SJCRH30 (cell line): Measurements from ENCODE around the gene TMPRSS3. TPM values are rescaled to one million over a fixed set of nuclear protein-coding genes. Genes with fewer than 3 reads are reported as not detected.

Source experiments
- DNase-seq, 2 experiments: peaks; one replicate each; pipeline ENCODE4 v3.0.0-alpha.2; 2015 to 2020
- H3K27ac ChIP-seq: fragments of 250-450 bp; sonication (Bioruptor Pico); 2 replicates; pipeline ENCODE4 v1.5.1; 2020; ENCODE audit warnings: mild to moderate bottlenecking, moderate library complexity
- H3K27me3 ChIP-seq: fragments of 250-450 bp; sonication (Bioruptor Pico); 2 replicates; pipeline ENCODE4 v1.5.1; 2020; ENCODE audit warnings: mild to moderate bottlenecking, moderate library complexity
- H3K36me3 ChIP-seq: fragments of 250-450 bp; sonication (Bioruptor Pico); 2 replicates; pipeline ENCODE4 v1.5.1; 2020; ENCODE audit warnings: mild to moderate bottlenecking, moderate library complexity
- H3K4me1 ChIP-seq: fragments of 250-450 bp; sonication (Bioruptor Pico); 2 replicates; pipeline ENCODE4 v1.5.1; 2020; ENCODE audit warnings: mild to moderate bottlenecking, moderate library complexity
- H3K4me3 ChIP-seq: fragments of 250-450 bp; sonication (Bioruptor Pico); 2 replicates; pipeline ENCODE4 v1.5.1; 2020; ENCODE audit warnings: mild to moderate bottlenecking, moderate library complexity
- H3K9me3 ChIP-seq: fragments of 250-450 bp; sonication (Bioruptor Pico); replicated peaks from 2 replicates; pipeline ENCODE4 v1.5.1; 2020; ENCODE audit warnings: mild to moderate bottlenecking, moderate library complexity
- total RNA-seq: library from RNA; depleted of rRNA; stranded (reverse); fragments of >200 nt; shearing (Covaris generic); gene quantifications from 2 replicates; pipeline ENCODE4 v1.2.3, GENCODE V29; 2014

TMPRSS3 gene
- total RNA-seq, 1 experiment from 2014 or later = not detected

DNA sequence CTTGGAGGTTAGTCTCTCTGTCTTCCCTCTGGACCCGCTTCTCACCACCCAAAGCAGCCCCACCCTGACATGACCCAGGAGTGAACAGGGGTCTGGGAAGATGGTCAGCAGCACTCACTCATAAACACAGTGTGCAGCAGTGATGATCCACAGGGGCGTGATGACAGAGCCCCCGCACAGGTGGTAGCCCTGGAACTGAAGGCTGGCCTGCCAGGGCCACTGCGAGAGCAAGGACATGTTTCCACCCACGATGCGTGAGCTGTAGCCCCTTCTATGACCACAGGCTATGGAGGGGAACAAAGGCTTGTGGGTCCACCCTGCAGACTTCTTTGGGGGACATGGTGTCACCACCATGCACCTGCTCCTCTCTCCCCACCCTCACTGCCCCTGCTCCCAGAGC, 12.9 kb downstream of the TMPRSS3 start:
- no peaks in the 10 kb centered on the region for H3K9me3 ChIP-seq
- no peaks in the 10 kb centered on the region for H3K27me3 ChIP-seq
- no peak overlapping the region for H3K4me3 ChIP-seq
- no peak for DNase-seq
- no peak overlapping the region for H3K27ac ChIP-seq
- H3K36me3 ChIP-seq = no peaks in the 10 kb centered on the region
- no peaks in the 10 kb centered on the region for H3K4me1 ChIP-seq

DNA sequence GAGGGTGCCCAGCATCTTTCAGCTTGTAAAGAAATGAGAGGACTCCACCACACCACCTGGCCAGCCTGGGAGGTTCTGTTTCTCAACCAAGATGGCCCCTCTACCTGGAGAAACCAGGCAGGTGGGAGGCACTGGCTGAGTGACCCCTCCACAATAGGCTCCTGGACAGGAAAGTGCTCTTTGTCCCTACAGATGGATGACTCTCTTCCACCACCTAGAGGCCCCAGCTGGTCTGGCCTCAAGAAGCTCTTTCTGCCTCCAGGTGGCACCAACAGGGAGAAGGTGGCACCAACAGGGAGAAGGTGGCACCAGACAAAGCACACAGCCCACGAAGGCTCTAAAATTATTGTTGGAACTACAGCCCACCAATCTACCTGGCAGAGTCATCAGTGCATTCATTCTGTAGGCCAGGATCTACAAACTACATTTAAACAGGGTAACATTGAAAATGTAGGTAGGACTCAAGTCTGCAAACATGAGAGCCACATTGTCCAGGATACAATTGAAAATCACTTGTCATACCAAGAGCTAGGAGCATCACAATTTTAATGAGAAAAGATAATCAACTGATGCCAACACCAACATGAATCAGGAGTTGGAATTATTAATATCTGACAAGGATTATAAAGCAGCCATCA, 14.4 kb downstream of the TMPRSS3 start:
- Histone ChIP-seq H3K4me3 (no peak overlapping the region), H3K27ac (no peak overlapping the region), H3K27me3 (no peaks in the 10 kb centered on the region), H3K4me1 (no peaks in the 10 kb centered on the region), H3K36me3 (no peaks in the 10 kb centered on the region), H3K9me3 (no peaks in the 10 kb centered on the region)
- DNase-seq = peak; percentile 13 to 45

DNA sequence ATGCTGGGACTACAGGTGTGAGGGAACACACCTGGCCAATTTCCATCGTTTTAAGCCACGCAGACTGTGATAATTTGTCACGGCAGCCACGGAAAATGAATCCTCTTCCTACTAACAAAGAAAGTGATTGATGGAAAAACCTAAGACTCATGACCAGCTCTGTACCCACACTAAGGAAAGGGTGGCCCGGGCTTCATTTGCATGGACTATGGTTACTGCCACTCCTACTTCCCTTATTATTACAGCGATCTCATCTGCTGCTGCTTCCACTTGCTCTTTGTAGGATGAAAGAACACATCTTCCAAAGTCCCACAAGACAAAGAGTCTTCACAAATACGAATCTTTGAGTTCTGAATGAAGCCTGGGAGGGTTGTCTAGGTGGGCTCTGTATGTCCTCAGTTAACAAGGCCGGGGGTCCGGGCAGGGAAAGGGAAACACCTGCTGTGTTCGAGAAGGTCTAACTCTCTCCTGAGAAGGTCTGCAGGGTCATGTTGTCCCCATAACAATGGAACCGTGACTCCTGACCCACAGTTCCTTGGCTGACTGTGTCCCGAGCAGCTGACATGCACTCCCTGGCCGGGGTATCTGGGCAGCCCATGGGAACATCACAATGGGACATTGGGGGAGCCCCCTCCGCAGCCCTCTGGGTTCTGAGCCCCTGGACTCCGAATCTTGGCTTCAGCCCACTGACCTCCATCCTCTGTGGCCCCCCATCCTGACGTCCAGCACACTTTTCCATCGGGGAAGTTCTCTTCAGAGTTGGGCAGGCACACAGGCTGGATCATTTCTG, 16.2 kb downstream of the TMPRSS3 start:
- Histone ChIP-seq H3K4me3 (no peak overlapping the region), H3K9me3 (no peaks in the 10 kb centered on the region), H3K27ac (no peak overlapping the region), H3K36me3 (no peaks in the 10 kb centered on the region), H3K27me3 (no peaks in the 10 kb centered on the region), H3K4me1 (no peaks in the 10 kb centered on the region)
- DNase-seq = no peak

DNA sequence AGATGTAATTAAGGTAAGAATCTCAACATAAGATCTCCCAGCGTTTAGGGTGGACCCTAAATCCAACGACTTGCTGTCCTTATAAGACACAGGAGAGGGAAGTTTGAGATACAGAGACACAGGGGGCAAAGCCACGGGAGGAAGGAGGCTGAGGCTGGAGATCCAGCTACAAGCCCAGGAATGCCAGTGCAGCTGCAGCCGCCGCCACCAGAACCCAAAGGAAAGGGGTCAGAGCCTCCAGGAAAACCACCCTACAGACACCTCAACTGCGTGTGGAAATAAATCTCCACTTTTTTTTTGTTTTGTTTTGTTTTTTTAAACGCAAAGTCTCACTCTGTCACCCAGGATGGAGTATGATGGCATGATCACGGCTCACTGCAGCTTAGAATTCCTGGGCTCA, 17.4 kb downstream of the TMPRSS3 start:
- no peak overlapping the region for H3K27ac ChIP-seq
- H3K4me3 ChIP-seq = no peak overlapping the region
- no peaks in the 10 kb centered on the region for H3K36me3 ChIP-seq
- DNase-seq = no peak
- no peaks in the 10 kb centered on the region for H3K27me3 ChIP-seq
- no peaks in the 10 kb centered on the region for H3K4me1 ChIP-seq
- H3K9me3 ChIP-seq = no peaks in the 10 kb centered on the region

DNA sequence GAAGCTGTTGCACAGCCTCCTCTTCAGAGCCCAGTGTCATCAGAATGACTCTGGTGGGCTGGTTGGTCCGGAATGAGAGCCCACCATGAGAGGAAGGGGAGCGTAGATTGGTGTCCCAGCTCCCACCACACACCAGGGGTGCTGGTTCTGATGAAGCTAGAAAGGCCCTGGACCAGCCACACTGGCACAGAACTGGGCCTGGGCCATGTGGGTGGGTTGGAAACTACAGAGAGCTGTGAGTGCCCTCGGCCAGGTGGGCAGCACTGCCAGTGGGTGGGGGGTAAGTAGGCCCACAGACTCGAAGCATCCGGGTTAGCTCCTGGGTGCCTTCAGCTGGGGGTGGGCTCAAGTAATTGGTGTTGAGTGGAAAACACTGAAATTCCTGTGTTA, 17.9 kb downstream of the TMPRSS3 start:
- no peak for DNase-seq
- Histone ChIP-seq H3K27me3 (no peaks in the 10 kb centered on the region), H3K4me1 (no peaks in the 10 kb centered on the region), H3K4me3 (no peak overlapping the region), H3K36me3 (no peaks in the 10 kb centered on the region), H3K27ac (no peak overlapping the region), H3K9me3 (no peaks in the 10 kb centered on the region)

DNA sequence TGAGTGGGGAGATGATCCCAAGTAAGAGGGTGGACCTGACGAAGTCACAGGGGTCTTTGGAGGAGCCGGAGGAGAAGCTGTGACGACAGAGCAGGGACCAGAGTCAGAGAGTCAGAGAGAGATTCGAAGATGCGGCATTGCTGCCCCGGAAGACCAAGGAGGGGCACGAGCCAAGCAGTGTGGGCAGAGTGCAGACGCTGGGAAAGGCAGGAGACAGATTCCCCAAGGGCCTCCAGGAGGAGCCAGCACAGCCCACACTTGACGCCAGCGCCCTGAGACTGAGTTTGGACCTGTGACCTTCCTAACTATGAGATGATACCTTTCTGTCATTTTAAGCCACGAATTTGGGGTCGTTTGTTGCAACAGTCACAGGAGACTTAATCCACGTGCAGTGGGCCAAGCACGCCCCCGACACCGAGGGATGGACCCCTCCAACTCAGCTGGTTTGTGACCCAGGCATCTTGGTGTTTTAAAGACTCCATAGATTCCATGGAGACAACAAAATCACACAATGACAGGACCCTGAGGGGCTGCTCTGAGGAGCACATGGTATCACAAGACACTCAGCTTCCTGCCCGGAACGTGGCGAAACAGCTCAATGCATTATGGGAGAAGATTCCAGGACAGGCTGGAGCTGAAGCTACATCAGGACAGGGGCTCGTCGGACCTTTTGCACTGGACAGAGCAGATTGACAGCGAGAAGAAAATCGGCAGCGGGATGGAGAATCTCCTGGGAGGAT, 18.5 kb downstream of the TMPRSS3 start:
- no peak overlapping the region for H3K4me3 ChIP-seq
- no peak overlapping the region for H3K27ac ChIP-seq
- DNase-seq = no peak
- no peaks in the 10 kb centered on the region for H3K36me3 ChIP-seq
- H3K9me3 ChIP-seq = no peaks in the 10 kb centered on the region
- H3K4me1 ChIP-seq = no peaks in the 10 kb centered on the region
- H3K27me3 ChIP-seq = no peaks in the 10 kb centered on the region

DNA sequence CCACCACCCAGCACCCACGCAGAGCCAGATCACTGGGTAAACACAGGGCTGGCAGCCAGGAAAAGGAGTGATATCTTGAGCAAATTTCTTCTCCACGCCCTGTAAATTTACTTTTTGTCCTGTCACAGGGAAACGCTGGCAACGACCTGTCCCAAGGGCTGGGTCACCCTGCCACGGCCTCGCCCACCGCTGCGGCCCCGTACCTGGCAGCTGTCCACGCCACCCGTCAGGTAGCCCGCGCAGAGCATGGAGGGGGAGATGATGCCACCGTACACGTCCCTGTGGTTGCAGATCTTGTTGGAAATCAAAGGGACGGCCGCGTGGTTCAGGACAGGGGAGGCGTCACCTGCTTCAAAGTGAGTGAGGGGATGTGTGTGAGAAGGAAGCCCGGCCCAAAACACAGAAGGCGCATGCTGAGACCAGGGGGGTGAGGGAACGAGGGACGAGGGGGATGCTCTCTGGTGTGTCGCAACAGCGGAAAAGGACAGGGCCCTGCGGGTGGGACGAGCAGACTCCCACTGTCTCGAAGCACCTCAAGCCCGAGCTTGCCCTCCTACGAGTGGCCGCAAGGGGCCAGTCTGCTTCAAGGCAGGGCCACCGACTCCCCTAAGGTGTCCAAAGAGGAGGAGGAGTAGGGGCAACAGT, 19.4 kb downstream of the TMPRSS3 start:
- no peaks in the 10 kb centered on the region for H3K4me1 ChIP-seq
- no peaks in the 10 kb centered on the region for H3K9me3 ChIP-seq
- H3K36me3 ChIP-seq = no peaks in the 10 kb centered on the region
- H3K27me3 ChIP-seq = no peaks in the 10 kb centered on the region
- no peak for DNase-seq
- H3K4me3 ChIP-seq = no peak overlapping the region
- H3K27ac ChIP-seq = no peak overlapping the region

DNA sequence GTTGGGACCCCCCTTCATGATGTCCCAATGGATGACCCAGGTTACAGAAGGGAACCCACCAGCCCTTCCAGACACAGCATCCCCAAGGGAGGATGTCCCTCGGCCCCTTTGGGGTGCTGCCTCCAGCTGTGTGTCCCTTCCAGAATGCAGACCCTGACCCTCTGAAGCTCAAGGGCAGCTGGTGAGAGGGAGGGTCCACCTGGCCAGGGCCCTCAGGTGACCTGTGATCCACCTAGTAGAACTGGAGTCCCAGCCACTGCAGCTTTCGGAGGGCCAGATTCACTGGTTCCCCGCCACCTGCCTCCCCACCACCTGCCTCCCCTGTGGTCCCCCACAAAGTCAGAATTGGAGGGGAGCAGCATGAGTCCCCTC, 19.9 kb downstream of the TMPRSS3 start:
- no peak overlapping the region for H3K27ac ChIP-seq
- no peaks in the 10 kb centered on the region for H3K9me3 ChIP-seq
- DNase-seq = no peak
- no peaks in the 10 kb centered on the region for H3K36me3 ChIP-seq
- no peak overlapping the region for H3K4me3 ChIP-seq
- H3K4me1 ChIP-seq = no peaks in the 10 kb centered on the region
- no peaks in the 10 kb centered on the region for H3K27me3 ChIP-seq

DNA sequence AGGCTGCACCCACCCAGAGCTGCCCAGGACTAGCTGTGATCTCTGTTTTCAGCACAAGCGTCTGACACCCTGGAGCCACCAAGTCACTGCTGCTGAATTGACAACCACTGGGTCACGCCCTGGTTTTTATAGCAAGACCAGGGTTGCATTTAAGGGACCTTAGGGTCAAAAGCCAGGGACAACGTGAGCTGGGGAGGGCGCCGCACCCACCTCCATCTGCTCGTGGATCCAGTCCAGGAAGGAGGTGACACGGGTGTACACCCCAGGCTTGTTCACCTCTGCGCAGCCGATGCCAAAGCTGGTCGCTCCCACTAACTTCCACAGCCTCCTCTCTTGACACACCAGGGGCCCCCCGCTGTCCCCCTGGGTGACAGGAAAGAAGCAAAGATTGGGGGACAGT, 20.3 kb downstream of the TMPRSS3 start:
- DNase-seq = no peak
- no peak overlapping the region for H3K27ac ChIP-seq
- no peak overlapping the region for H3K4me3 ChIP-seq
- no peaks in the 10 kb centered on the region for H3K4me1 ChIP-seq
- H3K9me3 ChIP-seq = no peaks in the 10 kb centered on the region
- no peaks in the 10 kb centered on the region for H3K36me3 ChIP-seq
- no peaks in the 10 kb centered on the region for H3K27me3 ChIP-seq

DNA sequence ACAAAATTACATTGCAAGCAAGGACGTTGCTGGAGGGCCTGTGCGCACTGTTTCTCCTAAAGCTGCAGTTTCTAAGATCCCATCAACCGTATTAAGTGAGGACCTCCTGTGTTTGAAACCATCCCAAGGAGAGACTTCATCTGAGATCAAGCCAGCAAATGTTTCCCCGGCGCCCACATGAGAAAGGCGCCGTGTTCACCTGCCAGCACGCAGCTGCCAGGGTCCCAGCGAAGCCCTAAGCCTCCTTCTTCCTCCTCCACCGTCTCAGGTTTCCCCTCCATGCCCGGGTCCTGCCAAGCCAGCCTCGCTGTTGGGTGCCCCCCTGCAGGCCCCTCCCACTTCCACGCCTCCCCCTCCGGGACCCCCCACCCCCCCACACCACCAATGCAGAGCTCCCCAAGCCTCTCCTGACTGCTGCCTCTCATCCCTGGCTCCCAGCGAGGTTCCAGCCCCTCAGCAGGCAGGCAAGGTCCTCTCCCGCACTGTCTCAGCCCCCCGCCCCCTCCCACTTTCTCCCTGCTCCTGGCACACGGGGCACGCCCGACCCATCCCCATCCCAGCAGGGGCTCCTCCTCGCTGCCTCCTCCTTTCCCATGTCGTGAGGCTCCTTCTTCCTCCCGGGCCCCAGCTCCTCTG, 20.9 kb downstream of the TMPRSS3 start:
- H3K9me3 ChIP-seq = no peaks in the 10 kb centered on the region
- no peak overlapping the region for H3K4me3 ChIP-seq
- H3K36me3 ChIP-seq = no peaks in the 10 kb centered on the region
- DNase-seq = peak in 1 of 2 experiments; percentile 14
- no peaks in the 10 kb centered on the region for H3K27me3 ChIP-seq
- H3K27ac ChIP-seq = no peak overlapping the region
- H3K4me1 ChIP-seq = no peaks in the 10 kb centered on the region

DNA sequence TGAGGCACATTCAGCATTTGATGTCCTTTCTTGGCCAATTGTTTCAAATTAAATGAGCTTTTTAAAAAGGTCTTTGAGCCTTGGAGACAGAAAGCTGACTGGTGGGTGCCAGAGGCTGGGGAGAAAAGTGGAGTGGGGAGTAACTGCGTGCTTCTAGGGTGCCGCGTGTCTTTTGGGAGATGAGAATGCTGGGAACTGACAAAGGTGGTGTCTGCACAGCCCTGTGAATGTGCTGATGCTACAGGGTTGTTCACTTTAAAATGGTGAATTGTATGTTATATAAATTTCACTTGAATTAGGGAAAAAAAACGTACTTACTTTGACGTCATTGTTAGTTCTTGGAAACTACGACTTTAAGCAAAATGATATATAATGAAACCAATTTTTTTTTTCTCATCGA, 21.4 kb downstream of the TMPRSS3 start:
- Histone ChIP-seq H3K4me1 (no peaks in the 10 kb centered on the region), H3K36me3 (no peaks in the 10 kb centered on the region), H3K27me3 (no peaks in the 10 kb centered on the region), H3K9me3 (no peaks in the 10 kb centered on the region), H3K4me3 (no peak overlapping the region), H3K27ac (no peak overlapping the region)
- DNase-seq = no peak

DNA sequence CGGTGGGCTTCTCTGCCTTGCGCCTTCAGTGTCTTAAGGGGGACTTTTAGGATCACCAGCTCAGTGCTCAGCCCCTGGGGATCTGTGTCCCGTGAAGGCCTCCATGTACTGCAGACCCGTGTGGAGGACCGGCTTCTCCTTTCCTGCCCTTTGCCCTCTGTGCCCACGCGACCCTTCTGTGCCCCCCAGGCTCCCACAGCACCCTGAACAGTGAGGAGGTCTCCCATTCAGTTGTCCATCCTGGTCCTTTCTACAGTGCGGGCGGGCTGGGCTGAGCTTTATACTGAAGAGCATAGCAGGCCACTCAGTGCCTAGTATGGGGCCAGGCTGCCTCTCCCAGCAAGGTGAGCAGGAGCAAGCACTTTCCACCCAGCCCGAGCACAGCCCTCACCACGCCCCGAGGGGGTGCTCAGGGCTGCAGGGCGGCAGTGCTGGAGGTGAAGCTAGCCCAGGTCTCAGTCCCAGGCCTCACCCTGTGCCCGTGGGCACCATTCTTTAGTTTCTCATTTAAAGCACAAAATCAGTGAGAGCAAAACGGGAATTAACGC, 21.9 kb downstream of the TMPRSS3 start:
- Histone ChIP-seq H3K36me3 (no peaks in the 10 kb centered on the region), H3K27ac (no peak overlapping the region), H3K4me3 (no peak overlapping the region), H3K27me3 (no peaks in the 10 kb centered on the region), H3K4me1 (no peaks in the 10 kb centered on the region), H3K9me3 (no peaks in the 10 kb centered on the region)
- no peak for DNase-seq

DNA sequence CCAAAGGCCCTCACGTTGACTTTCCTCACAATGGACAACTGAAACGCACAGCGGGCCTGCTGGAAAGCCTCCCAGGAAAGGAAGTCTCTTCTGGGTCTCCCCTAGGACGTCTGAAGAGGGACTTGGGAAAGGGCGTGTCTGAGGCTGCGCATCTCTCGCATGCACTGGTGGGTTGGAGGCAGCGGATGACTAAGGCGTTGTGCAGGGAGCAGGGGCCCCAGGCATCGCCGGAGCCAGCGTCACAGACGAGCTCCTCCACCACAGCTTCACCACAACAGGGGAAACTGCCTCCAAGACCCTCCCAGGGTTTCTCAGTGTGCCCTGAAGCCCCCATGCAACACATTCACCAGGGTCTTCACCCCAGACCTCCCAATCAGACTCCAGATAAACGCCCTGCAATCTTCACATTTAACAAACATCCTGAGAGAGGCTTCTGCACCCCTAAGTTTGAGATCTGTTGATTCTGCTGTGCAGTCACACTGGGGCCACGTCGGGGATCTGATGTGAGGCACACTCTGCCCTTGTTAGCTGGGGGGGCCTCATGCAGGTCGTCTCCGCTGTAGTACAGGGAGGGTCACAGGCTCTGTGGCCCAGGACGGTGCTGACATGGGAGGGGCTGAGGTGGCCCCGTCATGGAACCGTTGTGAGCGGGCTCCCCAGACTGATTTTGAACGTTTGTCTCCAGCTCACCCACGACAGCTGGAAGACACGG, 22.5 kb downstream of the TMPRSS3 start:
- H3K4me3 ChIP-seq = no peak overlapping the region
- no peaks in the 10 kb centered on the region for H3K4me1 ChIP-seq
- no peak for DNase-seq
- no peaks in the 10 kb centered on the region for H3K36me3 ChIP-seq
- H3K27ac ChIP-seq = no peak overlapping the region
- no peaks in the 10 kb centered on the region for H3K9me3 ChIP-seq
- H3K27me3 ChIP-seq = no peaks in the 10 kb centered on the region
